ENCODE data around the gene TCFL5. TPM values are rescaled to one million over a fixed set of nuclear protein-coding genes. Genes with fewer than 3 reads are reported as not detected.

The TCFL5 gene
- polyA plus RNA-seq, 3 donors, result 2.2 to 8.4 (median 5.1) TPM

DNA sequence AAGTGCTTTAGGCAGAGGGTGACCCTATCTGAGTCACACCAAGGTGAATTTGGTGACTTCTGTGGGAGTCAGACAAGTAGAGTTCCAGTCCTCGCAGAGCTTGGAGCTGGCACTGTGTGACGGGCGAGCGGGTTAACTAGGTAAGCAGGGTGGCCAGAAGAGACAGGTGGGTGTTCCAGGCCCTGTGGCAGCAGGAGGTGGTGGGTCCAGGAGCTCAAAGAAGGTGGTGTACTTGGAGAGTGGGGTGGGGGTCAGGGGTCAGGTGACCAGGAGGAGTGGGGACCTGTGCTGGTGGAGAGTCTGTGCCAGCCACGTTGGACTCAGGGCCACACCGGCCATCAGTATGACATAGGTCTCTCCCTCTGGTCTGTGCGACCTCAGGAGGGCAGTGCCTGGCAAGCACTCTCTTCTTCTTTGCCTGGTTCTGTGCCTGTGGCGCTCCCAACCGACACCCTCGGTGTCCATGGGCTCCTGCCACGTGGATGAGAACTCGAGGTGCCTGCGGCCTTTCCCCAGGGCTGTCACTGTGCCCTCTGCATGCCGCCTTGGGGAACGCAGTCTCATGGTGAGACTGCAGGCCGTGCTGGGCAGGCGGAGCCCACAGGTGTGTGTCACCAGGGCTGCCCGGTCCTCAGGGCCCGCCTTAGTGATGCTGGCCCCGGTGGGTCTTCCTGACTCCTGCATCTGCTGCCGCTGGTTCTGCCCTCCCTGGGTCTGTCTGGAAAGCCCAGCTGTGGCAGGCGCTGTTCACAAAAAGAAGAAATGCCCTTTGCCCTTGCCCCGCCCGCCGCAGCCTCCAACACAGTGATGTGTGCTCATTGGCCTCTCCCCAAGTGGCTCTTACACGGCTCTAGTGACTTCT, 63.7 kb downstream of the TCFL5 start:
- 81 to 89% (median 86%) methylated on average over 26 of the region's 26 CpGs for WGBS, 3 donors
- no peak overlapping the region for H3K27ac ChIP-seq (ENCODE audit: low read depth, low read length)

DNA sequence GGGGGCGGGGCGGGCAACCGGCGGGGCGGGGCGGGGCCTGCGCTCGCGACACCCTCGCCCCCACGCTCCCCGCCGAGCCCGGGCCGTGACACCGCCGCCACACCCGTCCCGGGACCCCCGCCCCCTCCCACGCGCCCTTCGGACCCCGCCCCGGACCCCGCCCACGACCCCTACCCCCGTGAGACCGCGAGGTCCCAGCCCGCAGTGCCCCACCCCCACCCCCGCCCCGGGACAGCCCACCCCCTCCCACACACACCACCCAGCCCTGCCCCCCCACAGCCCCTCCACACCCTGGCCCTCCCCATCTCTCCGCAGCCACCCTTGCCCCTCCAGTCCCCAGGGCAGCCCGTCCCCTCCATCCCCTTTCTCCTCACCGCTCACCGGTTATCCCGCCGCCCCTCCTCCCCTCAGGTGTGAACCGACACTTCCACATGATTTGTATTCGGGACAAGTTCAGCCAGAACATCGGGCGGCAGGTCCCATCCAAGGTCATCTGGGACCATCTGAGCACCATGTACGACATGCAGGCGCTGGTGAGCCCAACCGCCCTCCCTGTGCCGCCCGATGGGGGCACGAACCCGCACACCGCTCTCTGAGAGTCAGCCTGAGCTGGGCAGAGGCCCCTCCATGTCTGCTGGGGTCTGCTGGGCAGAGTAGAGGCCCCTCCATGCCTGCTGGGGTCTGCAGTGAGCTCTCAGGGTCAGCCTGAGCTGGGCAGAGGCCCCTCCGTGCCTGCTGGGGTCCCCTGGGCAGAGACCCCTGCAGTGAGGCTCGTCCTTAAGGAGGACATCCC, 64.7 kb downstream of the TCFL5 start:
- H3K27ac ChIP-seq (ENCODE audit: low read depth, low read length), result no peak overlapping the region

DNA sequence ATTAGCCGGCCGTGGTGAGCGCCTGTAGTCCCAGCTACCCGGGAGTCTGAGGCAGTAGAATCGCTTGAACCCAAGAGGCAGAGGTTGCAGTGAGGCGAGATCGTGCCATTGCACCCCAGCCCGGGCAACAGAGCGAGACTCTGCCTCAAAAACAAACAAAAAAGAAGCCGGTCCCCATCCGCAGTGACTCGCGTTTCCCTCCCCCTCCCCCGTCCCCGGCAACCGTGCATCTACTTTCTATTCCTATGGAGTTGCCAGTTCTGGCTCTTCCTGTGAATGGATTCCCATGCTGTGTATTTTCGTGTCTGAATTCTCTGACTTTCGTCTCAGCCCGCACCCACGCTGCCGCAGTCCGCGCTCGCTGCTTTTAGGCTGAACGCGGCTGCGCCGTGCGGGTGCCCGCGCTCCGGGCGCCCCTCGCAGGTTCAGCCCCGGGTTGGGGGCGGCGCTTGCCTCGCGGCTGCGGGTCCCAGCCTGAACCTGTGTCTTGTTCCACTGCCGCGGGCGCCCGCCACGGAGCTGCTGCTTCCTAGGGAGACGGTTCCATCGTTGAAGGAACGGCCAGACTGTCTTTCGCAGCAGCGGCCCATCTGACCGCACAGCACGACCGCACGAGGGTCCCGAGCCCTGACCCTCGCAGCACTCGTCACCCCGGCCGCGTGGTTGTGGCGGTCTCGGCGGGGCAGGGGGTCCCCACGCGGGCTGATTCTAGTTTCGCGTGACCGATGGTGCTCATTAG, 66.4 kb downstream of the TCFL5 start:
- WGBS, 3 donors, result 1% methylated on average over 68 of the region's 68 CpGs
- H3K27ac ChIP-seq (ENCODE audit: low read depth, low read length), result no peak overlapping the region

More for the DNA sequence above, 64.7 kb downstream of the TCFL5 start:
- WGBS, 3 donors, result 23 to 48% (median 30%) methylated on average over 19 to 47 of the region's 53 CpGs

DNA sequence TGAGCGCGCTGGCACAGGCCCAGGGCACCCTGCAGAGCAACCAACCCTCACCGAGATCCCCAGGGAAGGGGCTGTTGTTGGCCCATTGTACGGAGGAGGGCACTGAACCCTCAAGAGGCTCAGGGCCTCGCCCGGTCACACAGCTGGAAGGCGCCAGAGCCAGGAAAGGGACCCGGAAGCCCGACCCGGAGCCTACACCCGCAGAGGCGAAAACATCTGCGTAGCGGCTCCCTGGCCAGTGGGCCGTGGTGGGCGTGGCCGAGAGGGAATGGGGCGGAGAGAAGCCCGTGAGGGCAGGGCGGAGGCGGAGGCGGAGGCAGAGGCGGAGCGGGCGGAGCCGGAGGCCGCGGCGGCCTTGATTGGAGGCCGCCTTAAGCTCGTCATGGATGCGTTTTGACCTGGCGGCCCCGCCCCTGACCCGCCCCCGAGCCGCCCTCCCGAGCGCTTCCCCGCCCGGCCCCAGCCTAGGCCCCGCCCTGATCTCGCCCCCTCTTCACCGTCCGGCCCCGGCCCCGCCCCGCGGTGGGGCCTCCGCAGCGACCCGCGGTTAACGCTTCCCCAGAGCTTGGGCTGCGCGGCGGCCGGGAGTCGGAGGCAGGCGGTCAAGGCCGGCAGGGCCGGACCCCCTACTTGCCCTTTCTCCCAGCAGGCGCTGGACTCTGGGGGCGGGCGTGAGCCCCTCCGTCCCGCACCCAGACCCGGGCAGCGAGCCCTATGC, 67.5 kb downstream of the TCFL5 start:
- WGBS, 3 donors, result 1 to 2% (median 1%) methylated on average over 52 to 69 of the region's 69 CpGs
- H3K27ac ChIP-seq (ENCODE audit: low read depth, low read length), result no peak overlapping the region

DNA sequence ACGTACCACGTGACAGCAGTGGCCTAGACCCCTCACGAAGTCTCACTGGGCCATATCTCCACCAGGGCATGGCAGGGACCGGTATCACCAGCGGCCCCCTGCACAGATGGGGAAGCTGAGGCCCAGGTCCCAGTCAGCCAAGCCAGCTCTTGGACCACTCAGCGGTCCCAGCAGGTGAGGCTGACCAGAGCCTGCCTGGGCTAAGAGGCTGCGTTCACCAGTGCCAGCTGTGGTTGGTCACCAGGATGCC, 67.9 kb downstream of the TCFL5 start:
- WGBS, 3 donors, result 65 to 72% (median 66%) methylated on average over 7 of the region's 7 CpGs
- H3K27ac ChIP-seq (ENCODE audit: low read depth, low read length), result no peak overlapping the region

DNA sequence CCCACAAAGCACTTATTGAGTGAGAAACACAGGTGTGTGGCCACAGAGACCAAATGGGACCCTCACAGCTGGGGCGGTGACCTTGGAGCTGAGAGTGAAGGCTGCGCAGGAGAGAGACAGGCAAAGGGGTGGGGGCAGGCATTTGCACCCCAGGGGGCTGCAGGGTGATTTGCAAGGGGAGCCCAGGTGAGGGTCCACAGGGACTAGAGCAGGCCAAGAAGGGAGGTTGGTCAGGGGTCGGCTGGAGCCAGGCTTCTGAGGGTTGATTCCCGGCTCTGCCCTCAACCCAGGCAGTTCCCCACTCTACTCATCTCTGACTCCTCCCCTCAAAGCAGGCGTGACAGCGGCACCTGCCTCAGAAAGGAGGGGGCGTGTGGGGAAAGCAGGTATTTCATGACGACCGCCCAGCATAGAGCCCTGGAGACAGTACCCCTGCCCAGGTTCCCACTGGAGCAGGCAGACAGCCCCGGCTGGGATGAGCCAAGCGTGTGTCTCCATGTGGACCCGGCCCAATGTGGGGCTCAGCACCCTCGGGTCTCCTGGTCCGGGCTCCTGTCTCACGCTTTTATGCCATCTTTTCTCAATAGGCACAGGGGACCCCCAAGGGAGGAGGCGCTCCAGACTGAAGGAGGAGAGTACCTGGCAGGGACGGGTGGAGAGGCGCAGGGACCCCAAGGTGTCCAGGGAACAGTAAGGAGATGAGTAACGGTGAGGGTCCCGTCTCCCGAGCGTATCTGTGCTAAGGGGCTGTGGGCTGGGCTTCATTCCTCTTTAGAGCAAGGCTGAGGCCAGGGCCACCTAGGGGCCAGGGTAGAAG, 68.5 kb downstream of the TCFL5 start:
- H3K27ac ChIP-seq (ENCODE audit: low read depth, low read length), result no peak overlapping the region
- WGBS, 3 donors, result 76 to 92% (median 89%) methylated on average over 21 to 22 of the region's 22 CpGs

DNA sequence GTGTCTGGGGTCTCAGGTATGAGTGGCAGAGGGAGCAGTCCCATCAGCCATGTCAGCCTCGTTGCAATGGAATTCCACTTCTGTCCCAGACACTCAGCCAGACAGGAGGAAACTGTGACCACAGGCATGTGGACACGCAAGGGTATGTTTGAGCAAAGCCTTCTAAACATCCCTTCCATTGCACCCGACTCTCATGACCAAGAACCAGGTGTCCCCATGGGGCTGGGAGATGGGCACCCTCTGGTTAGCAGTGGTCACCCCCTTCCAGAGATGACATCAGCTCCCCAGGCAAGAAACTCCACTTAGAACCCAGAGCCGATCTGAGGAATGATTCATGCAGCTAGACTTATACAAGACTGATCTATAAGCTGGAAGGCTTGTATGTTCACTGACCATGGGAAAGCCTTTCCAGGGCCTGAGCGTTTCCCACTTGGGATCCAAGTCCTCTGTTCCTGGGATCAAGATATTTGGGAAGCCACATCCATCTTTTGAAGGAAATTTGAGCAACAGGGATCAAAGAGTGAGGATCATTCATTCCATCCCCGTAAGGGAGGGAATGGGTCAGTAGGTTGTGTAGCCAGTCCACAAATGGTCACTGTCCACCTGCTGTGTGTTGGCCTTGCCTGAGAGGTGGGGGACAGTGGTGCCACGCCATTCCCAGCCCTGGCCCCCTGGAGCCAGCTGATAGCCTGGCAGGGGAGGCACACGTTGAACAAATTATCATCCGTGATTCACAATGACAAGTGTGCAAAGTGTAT, 69.3 kb downstream of the TCFL5 start:
- no peak overlapping the region for H3K27ac ChIP-seq (ENCODE audit: low read depth, low read length)
- WGBS, 3 donors, result 76 to 80% (median 79%) methylated on average over 9 of the region's 9 CpGs

DNA sequence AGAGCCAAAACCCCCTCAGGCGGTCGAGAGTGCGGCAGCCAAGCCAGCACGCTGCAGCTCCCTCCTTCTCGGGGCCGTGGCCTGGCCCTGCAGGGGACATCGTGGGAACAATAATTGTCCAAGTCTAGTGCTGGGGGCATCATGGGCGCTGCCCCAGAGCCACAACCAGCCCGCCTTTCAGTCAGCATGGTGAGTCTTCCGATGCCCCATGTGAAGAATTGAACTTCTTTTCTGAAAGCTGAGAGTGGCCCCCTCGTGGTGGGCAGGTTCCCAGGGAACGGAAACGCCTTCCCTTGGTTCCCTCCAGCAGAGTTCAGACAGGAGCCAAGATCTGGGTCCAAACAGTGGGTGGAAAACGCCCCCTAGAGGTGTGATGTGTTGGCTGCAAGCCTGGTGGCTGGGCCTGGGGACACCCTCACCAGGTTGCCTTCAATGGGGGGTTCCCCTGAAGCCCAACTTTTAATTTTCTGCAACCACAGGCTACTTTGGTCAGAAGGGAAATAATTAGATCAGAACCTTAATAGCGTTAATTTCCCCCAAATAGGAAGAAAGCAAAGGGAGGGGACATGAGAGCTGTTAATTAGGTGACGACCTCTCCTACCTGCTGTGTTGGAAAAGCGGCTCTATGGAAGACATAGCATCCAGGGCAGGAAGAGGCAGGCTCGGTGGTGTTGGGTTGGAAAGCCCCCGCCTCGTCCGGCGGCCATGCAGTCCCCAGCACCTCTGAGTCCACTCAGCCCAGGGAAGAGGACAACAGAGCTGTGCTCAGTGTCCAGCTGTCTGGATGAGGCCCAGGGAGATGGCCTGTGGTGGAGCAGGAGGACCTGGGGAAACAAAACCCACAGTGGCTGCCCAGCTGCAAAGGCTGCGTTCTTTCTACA, 70.1 kb downstream of the TCFL5 start:
- no peak overlapping the region for H3K27ac ChIP-seq (ENCODE audit: low read depth, low read length)
- 31 to 35% (median 33%) methylated on average over 23 of the region's 23 CpGs for WGBS, 3 donors

Other genes starting within 250 kb of the TCFL5 start
- 10 to 100 TPM in 2 of 3 donors, 1 to 10 TPM in 1; 6.8 to 45.9 (median 37.8) TPM for gene SLCO4A1, start 219.3 kb downstream of the TCFL5 start, polyA plus RNA-seq
- gene NTSR1, start 153.0 kb downstream of the TCFL5 start, polyA plus RNA-seq, result under 1 TPM in 2 of 3 donors, not detected in 1; 0.05 to 0.15 TPM
- gene MRGBP, start 65.3 kb downstream of the TCFL5 start, polyA plus RNA-seq, result 1 to 10 TPM; 4.2 to 8.8 (median 5.7) TPM
- 10 to 100 TPM; 27.3 to 41.6 (median 32.9) TPM for gene OGFR, start 57.0 kb downstream of the TCFL5 start, polyA plus RNA-seq
- gene COL9A3, start 44.8 kb downstream of the TCFL5 start, polyA plus RNA-seq, result 1 to 10 TPM; 2.9 to 8.1 (median 5.1) TPM
- gene DIDO1, start 64.7 kb upstream of the TCFL5 start, polyA plus RNA-seq, result 10 to 100 TPM; 12.3 to 27.6 (median 17.4) TPM
- 10 to 100 TPM; 11.5 to 12.6 (median 12.5) TPM for gene GID8, start 76.3 kb upstream of the TCFL5 start, polyA plus RNA-seq
- gene SLC17A9, start 90.9 kb upstream of the TCFL5 start, polyA plus RNA-seq, result 1 to 10 TPM; 2.0 to 4.8 (median 3.7) TPM
- not detected for gene BHLHE23, start 145.1 kb upstream of the TCFL5 start, polyA plus RNA-seq

All from adipose tissue (tissue), 3 donors.